Neural cell (in vitro differentiated cells): ENCODE data around the gene RIC8B.

Experiments used
- CTCF ChIP-seq: fragments of 450-650 bp; IDR thresholded peaks from 2 replicates; pipeline ENCODE4 v1.5.1; 2014; ENCODE audit warnings: antibody characterized with exemption, mild to moderate bottlenecking, moderate library complexity; ENCODE audit not compliant: poor library complexity, severe bottlenecking
- REST ChIP-seq: IDR thresholded peaks from 2 replicates; pipeline ENCODE4 v1.6.1; 2012; ENCODE audit warnings: borderline replicate concordance

DNA sequence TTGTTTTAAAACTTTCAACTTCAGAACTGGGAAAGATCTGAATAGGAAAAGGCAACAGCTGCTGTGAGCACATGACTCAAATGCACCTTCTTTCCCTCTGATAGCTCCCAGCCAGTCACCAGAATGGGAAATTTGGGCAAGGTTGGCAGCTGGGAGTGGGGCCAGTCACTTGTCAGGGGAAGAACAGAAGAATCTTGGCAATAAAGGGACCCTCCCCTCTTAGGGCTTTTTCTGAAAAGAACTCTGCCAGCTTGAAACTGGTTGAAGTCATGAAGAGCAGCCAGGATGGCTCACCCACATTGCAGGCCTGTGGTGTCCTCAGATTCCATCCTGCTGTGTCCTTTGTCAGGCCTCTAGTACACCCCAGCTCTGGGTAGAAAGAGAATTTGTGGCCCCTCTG lies 10.3 kb upstream of the RIC8B start:
- TF ChIP-seq CTCF (no peak), REST (no peak)
